ENCODE measurements around the gene STARD3.
"Not testable (repeated sequence)": the region's sequence is repeated elsewhere in the genome, so short reads cannot be mapped to it uniquely, and the experiment has no call there.

The STARD3 gene

DNA sequence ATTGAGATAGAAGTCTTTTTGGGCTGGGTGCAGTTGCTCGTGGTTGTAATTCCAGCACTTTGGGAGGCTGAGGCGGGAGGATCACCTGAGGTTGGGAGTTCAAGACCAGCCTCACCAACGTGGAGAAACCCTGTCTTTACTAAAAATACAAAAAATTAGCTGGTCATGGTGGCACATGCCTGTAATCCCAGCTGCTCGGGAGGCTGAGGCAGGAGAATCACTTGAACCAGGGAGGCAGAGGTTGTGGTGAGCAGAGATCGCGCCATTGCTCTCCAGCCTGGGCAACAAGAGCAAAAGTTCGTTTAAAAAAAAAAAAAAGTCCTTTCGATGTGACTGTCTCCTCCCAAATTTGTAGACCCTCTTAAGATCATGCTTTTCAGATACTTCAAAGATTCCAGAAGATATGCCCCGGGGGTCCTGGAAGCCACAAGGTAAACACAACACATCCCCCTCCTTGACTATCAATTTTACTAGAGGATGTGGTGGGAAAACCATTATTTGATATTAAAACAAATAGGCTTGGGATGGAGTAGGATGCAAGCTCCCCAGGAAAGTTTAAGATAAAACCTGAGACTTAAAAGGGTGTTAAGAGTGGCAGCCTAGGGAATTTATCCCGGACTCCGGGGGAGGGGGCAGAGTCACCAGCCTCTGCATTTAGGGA is 62.3 kb downstream of the STARD3 start:
- not testable (repeated sequence) for DNase-seq

DNA sequence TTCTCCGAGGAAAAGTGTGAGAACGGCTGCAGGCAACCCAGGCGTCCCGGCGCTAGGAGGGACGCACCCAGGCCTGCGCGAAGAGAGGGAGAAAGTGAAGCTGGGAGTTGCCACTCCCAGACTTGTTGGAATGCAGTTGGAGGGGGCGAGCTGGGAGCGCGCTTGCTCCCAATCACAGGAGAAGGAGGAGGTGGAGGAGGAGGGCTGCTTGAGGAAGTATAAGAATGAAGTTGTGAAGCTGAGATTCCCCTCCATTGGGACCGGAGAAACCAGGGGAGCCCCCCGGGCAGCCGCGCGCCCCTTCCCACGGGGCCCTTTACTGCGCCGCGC is 62.8 kb downstream of the STARD3 start, which contains the start of gene ERBB2:
Gene ERBB2, plus strand, starts transcription at position 247 of the 330 bp plus-strand sequence. CDS start 175 bp downstream, outside the sequence.
- no peak for DNase-seq

DNA sequence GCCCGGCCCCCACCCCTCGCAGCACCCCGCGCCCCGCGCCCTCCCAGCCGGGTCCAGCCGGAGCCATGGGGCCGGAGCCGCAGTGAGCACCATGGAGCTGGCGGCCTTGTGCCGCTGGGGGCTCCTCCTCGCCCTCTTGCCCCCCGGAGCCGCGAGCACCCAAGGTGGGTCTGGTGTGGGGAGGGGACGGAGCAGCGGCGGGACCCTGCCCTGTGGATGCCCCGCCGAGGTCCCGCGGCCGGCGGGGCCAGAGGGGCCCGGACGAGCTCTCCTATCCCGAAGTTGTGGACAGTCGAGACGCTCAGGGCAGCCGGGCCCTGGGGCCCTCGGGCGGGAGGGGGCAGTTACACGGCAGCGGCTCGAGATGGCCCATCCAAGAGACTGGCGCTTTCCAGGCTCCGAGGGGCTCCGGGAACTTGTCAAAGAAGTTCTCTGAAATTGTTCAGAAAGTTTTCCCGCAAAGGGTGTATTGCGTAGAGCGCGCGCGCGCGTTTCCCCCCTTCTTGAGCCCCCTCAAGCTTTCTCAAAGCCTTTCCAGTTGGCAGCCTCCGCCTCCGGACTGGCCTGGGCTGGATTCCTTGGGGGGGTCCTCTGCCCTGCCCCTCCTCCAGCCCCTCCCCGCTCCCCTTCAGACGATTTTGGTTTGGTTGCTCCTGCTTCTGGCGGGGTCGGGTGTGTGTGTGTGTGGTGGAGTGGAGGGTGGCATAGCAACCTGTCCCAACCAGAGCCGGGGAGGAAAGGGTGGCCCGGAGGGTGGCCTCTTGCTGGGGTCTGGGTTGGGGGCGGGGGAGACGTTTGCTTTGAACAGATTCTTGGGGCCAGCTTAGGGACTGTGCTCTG is 63.4 kb downstream of the STARD3 start:
- DNase-seq, result no peak

DNA sequence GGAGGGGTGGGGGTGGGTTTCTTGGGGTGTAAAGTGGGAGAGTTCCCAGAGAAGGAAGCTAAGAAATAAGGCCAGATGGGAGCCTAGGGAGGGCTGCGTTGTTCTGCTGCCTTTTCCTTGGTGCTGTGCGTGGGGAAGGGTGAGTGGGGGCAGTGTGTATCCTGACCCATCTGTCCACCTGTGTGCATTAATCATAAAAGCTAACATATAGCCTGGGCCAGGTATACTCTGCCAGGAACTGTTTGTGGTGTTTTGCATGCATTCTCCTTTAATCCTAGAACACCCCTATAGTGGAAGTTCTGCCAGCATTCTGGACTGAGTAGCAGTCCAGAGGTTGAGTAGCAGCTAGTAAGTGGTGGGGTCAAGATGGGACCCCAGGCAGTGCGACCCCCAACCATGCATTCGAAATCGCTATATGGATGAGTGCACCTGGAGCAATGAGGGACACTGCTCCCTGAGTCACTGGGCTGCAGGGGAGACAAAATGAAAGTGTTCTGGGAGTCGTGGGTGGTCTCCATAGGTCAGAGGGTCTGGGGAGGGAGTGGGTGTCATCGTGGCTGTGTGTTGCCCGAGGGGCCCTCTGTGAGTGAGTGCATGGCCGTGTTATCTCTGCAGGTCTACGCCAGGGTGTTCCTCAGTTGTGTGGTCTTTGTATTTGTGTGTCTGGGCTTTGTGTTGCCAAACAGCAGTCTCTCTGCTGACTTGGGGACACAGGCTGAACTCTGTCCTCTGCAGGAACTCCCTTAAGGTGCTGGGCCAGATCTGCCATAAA is 64.3 kb downstream of the STARD3 start:
- DNase-seq, result no peak

- no peak for DNase-seq
Measured at GRCh38 chr17:39701784-39702422, 65.0 kb downstream of the STARD3 start.

DNA sequence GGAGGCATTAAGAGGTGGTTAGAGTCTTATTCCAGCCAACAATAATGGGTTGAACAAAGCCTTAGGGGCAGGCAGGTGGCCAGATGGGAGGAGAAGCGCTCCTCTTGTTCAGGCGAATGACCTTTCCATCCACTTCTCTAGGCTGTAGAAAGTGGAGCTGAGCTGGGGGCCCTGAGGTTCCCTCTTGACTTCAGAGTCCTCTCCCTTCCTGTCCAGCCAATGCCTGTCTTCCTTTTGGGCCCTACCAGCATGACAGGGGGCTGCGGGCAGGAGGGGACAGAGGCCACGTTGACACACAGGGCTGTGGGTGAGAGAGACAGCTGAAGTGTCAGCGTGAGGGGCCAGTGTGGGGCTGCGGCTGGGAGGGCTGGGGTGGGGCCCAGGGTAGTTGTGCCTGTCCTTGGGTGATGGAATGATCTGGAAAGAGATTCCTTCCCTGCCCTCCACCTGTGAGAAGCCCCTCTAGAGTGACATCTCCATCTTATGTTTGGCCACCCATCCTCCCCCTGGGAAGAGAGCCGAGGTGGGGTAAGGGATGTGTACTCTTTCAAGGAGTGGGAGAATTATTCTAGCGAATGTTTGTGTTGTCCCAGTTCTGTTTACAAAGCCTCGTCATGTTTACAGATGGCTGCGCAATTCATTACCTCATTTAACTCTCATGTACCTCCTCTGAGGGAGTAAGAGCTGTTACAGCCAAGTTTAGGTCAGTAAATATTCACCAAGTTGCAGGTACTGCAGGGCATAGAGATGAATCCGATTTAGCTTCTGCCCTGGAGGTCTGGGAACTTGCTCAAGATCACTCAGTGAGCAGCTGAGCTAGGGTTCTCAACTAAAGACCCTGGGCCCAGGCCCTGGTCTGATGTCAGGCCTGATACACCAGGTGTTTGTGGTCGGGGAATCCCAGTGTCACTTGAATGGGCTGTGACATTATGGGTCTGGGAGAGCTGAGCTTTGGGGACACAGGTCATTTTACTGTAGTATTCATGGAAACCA is 66.3 kb downstream of the STARD3 start:
- no peak for DNase-seq

- no peak for DNase-seq
Measured at GRCh38 chr17:39703913-39704312, 67.0 kb downstream of the STARD3 start.

DNA sequence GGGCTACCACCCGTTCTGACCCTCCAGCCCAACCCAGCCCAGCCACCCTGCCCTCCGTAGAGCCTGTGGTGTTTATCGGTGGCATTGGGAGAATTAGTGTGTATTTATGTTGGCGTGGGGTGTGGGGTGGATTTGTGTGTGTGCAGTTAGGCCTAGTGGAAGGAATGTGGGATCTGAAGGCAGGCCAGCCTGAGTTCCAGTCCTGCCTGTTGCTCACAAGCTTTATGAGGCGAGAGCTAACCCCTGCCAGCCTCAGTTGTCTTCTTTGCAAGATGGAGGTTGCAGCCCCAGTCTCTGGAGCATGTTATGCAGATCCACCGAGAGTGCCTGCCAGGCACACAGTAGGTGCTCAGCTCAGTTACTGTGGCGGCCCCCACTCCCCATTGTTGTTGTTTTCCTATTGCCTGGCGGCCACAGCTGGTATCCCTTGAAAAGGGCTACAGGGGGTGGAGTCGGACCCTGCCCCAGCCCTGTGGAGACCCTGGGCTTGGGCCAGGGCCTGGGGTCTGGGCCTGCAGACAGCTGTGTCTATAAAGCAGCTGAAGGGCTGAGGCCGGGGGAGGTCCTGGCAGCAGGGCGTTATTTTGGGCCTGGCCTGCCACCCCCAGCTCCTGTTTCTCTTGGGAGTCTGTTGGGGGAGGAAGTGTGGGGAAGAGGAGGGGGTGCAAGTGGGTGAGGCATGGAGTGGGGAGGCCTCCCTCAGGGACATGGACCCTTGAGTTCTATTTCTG is 68.0 kb downstream of the STARD3 start:
- DNase-seq, result no peak

DNA sequence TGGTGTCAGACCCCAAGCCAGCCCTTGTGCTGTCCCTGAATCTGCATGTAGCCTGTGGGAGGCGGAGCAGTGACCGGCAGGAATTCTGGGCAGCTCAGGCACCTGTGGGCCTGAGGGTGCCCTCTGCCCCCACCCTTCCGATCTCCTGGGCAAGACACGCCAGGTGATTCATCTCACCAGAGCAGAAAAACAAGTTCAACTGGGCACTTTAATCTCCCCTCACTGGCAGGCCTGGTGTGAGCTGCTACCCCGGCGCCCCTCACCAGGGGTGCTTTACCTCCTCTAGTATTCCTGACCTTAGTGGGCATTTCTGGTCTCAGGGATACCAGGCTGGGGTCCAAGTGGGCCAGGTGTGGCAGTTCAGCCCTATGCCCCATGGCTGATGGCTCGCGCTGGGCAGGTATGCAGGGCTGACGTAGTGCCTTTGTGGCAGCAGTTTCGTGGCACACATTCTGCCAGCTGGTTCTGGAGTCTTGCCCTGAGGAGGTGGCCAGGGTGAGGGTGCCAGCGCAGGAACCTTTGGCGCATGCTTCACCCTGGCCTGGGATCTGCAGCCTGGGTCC is 68.9 kb downstream of the STARD3 start:
- no peak for DNase-seq

- DNase-seq, result no peak
Measured at GRCh38 chr17:39706383-39706782, 69.4 kb downstream of the STARD3 start.

DNA sequence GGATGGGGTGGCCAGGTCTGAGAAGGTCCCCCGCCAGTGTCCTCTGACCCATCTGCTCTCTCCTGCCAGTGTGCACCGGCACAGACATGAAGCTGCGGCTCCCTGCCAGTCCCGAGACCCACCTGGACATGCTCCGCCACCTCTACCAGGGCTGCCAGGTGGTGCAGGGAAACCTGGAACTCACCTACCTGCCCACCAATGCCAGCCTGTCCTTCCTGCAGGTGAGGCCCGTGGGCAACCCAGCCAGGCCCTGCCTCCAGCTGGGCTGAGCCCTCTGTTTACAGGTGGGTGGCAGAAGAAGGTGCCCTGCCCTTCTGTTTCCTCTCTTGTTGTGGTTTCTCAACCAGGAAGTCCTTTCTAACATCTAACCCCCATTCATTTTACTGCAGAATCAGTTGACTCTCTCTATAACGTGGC is 70.0 kb downstream of the STARD3 start:
- DNase-seq, result no peak

DNA sequence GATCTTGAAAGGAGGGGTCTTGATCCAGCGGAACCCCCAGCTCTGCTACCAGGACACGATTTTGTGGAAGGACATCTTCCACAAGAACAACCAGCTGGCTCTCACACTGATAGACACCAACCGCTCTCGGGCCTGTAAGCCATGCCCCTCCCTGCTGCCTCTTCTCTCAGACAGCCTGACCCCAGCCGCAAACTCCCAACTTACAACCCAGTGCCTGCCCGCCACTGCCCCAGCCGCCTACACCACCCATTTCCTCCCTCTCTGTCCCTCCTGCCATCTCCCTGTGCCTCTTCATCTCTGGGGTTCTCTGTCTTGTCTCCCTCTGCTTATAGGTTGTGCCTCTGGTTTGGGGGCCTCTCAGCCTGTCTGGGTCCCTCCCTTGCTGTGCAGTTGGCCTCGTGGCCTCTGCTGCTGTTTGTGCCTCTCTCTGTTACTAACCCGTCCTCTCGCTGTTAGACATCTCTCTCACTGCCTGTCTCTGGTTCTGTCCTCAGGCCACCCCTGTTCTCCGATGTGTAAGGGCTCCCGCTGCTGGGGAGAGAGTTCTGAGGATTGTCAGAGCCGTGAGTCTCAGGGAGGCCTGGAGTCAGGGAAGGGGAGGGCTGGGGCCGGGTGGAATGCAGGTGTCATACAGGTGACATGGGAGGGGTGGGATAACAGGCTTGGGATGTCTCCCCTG is 72.5 kb downstream of the STARD3 start:
- DNase-seq, result no peak

DNA sequence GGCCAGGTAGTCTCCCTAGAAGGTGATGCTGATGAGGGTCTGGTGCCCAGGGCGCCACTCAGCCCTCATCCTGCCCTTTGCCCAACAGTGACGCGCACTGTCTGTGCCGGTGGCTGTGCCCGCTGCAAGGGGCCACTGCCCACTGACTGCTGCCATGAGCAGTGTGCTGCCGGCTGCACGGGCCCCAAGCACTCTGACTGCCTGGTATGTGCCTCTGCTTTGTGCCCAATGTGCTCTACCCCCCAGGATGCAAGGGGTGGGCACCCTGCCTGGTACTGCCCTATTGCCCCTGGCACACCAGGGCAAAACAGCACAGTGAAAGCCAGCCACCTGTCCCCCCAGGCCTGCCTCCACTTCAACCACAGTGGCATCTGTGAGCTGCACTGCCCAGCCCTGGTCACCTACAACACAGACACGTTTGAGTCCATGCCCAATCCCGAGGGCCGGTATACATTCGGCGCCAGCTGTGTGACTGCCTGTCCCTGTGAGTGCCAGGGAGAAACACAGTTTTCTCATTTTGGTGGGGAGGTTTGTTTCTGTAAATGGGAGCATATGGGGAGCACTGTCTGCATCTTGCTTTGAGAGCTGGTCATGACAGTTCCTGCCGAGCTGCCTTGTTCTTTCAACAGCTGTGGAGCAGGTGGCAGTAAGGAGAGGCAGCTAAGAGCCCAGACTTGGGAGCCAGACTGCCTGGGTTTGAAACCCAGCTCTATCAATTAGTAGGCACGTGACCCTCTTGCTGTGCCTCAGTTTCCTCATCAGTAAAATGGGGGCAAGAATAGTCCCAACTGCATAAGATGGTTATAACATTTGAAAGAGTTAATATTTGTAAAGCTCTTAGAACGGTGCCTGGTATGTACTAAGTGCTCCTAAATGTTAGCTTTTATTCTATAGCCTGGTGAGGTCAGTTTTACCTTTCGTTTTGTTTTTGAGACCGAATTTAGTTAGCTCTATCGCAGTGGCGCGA is 73.3 kb downstream of the STARD3 start:
- DNase-seq, result no peak

DNA sequence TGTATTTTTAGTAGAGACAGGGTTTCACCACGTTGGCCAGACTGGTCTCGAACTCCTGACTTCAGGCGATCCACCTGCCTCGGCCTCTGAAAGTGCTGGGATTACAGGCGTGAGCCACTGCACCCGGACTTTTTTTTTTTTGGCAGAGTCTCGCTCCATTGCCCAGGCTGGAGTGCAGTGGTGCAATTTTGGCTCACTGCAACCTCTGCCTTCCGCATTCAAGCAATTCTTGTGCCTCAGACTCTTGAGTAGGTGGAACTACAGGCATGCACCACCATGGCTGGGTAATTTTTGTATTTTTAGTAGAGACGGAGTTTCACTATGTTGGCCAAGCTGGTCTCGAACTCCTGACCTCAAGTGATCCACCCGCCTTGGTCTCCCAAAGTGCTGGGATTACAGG is 74.1 kb downstream of the STARD3 start:
- DNase-seq, result not testable (repeated sequence)

- no peak for DNase-seq
Measured at GRCh38 chr17:39711851-39712250, 74.9 kb downstream of the STARD3 start.

Data from stimulated activated CD4-positive, alpha-beta T cell treated with anti-CD3 and anti-CD28 coated beads, Interleukin-4, amount 100 ng/mL, for 4 hours (primary cell).